GM12874 (cell line): ENCODE results near the gene HSD11B1L.

Experiments used
- CTCF ChIP-seq: IDR thresholded peaks from 2 replicates; pipeline ENCODE4 v1.5.1; 2011; ENCODE audit warnings: low read depth, mild to moderate bottlenecking, control low read depth, low read length, moderate library complexity; ENCODE audit not compliant: insufficient read depth

HSD11B1L gene

DNA sequence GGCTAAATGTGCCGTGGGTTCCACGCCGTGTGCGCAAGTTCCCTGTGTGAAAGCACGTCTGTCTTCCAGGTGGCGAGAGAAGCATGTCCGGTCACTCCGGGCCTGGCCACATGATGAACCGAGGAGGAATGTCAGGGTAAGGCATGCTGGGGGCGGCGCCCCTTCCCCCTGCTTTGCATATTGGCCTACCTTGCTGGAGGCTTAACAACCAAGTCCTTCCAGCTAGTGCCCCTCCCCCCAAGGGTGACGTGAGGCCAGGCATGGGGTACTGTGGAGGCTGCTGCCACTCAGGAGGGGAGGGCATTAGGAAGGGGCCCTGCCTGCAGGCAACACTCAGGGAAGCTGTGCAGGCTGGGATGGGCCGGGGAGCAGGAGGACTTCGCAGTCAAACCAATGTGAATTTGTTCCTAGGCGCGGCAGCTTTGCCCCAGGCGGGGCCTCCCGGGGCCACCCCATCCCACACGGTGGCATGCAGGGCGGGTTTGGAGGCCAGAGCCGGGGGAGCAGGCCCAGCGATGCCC lies 13.0 kb upstream of the HSD11B1L start:
- TF ChIP-seq CTCF = no peak

DNA sequence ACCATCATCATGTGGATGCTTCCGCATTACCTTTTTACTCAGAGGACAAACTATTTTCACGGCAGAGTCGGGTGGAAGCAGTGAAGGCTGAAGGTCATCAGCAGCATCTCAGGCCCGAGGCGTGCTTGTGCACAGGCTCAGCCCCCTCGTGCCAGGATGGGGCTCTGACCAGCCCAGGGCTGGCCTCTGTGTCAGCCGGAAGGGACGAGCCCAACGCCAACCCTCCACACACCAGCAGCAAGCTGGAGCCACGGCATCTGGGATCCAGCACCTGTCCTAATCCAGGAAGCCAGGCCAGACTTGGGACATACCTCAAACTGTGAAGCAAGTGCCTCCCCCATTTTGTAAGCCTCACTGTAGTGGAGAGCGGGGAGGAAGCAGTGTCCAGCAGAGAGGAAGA lies 11.6 kb upstream of the HSD11B1L start:
- TF ChIP-seq CTCF = no peak

- TF ChIP-seq CTCF = no peak
These were observed 9.2 kb upstream of the HSD11B1L start for GRCh38 chr19:5671600-5671999.

- no peak for TF ChIP-seq CTCF
These were observed 7.9 kb upstream of the HSD11B1L start for GRCh38 chr19:5672708-5673459.

DNA sequence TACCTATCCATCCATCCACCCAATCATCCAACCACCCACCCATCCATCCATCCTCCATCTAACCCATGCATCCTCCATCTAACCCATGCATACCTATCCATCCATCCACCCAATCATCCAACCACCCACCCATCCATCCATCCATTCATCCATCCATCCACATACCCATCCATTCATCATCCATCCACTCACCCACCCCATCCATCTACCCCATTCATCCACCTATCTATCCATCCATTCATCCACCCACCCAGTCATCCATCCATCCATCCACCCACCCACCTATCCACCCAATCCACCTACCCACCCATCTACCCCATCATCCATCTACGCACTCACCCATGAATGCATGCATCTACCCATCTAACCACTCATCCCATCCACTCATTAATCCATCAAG lies 7.1 kb upstream of the HSD11B1L start:
- no peak for TF ChIP-seq CTCF

DNA sequence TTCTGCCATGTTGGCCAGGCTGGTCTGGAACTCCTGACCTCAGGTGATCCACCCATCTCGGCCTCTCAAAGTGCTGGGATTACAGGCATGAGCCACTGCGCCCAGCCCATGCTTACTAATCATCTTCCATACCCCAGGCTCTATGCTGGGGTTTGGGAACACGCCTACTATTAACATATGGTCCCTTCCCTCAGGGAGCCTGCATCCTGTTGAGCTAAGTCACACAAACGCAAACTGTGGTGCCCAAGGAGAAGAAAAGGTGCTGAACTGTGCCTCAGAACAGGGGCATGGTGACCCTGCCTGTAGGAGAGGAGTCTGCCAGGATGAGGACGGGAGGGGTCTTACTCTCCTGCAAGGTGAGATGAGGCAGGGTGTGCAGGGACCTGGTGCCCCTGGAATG lies 6.1 kb upstream of the HSD11B1L start:
- TF ChIP-seq CTCF = no peak

GRCh38 chr19:5676105-5676771 lies 4.6 kb upstream of the HSD11B1L start:
- TF ChIP-seq CTCF = no peak
